Activated naive CD8-positive, alpha-beta T cell (primary cell): ENCODE results near the gene PTPRR.

ENCODE experiments used
- H3K27ac Mint-ChIP-seq: one replicate; pipeline ENCODE4 v1.8.0; 2021; ENCODE audit warnings: mixed read lengths
- H3K27me3 Mint-ChIP-seq: one replicate; pipeline ENCODE4 v1.8.0; 2021; ENCODE audit warnings: mixed read lengths
- H3K36me3 Mint-ChIP-seq: one replicate; pipeline ENCODE4 v1.8.0; 2021; ENCODE audit warnings: mixed read lengths
- H3K4me1 Mint-ChIP-seq: one replicate; pipeline ENCODE4 v1.8.0; 2021; ENCODE audit warnings: low read depth, mixed read lengths
- H3K4me3 Mint-ChIP-seq: one replicate; pipeline ENCODE4 v1.8.0; 2021; ENCODE audit warnings: mild to moderate bottlenecking, mixed read lengths
- H3K9me3 Mint-ChIP-seq: one replicate; pipeline ENCODE4 v1.8.0; 2021; ENCODE audit warnings: low read depth, mixed read lengths

Gene PTPRR

GRCh38 chr12:70706611-70707010 is 213.9 kb downstream of the PTPRR start:
- no peaks in the 10 kb centered on the region for H3K9me3 Mint-ChIP-seq
- peaks cover 5% of the 10 kb centered on the region for H3K27me3 Mint-ChIP-seq
- no peaks in the 10 kb centered on the region for H3K4me1 Mint-ChIP-seq
- H3K4me3 Mint-ChIP-seq = no peak overlapping the region
- no peak overlapping the region for H3K27ac Mint-ChIP-seq
- no peaks in the 10 kb centered on the region for H3K36me3 Mint-ChIP-seq

DNA sequence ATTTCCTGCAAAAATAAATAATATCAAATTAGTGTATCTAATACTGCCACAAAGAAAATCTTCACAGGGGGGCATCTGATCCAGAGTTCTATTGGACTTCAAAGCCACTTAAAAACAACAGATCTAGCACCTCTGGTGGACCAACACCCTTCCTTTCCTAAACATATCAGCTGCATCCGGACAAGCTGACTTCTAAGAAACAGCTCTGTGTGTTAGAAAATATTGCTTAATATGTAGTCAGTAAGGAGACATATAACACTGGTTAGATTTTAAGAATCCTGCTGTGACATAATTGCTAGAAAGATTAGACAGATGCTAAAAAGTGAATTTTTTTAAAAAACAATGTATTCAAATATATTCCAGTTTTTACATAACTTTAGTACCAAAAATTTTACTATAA is 222.2 kb downstream of the PTPRR start:
- Mint-ChIP-seq H3K4me3 (no peak overlapping the region), H3K27me3 (peaks cover 1% of the 10 kb centered on the region), H3K36me3 (no peaks in the 10 kb centered on the region), H3K4me1 (no peaks in the 10 kb centered on the region), H3K9me3 (no peaks in the 10 kb centered on the region), H3K27ac (no peak overlapping the region)

GRCh38 chr12:70695361-70696023 is 225.0 kb downstream of the PTPRR start:
- no peaks in the 10 kb centered on the region for H3K36me3 Mint-ChIP-seq

DNA sequence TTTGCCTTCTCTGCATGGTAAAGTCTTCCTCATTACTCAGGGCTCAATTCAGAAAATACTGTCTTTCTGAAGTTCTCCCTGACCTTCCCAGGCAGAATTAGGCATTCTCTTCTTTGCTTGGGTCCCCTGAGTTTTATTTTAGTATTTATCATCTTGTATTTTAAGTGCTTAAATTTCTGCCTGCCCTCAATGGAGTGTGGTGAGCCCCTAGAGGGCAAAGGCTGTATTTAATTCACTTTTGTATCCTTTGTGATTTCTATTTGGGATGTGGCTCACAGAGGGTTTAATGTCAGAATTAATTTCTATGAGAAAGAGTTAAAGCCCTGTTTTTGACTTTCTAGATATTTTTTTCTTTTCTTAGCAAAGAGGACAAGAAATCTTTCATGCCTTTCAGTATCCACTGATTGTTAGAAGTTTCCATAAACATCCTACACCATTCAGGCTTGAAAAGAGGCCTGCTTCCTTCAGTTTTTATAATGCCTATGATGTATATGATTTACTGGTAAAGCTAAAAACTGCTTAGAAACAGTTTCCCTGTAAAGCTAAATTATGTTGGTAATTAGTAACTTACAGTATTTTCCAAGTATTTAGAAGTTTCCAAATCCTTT is 227.8 kb downstream of the PTPRR start:
- no peaks in the 10 kb centered on the region for H3K9me3 Mint-ChIP-seq
- no peaks in the 10 kb centered on the region for H3K4me1 Mint-ChIP-seq
- H3K36me3 Mint-ChIP-seq = no peaks in the 10 kb centered on the region
- H3K27me3 Mint-ChIP-seq = peaks cover 4% of the 10 kb centered on the region
- H3K27ac Mint-ChIP-seq = no peak overlapping the region
- H3K4me3 Mint-ChIP-seq = no peak overlapping the region

More at GRCh38 chr12:70695361-70696023, 225.0 kb downstream of the PTPRR start:
- Mint-ChIP-seq H3K4me3 (no peak overlapping the region), H3K27me3 (peaks cover 1% of the 10 kb centered on the region), H3K9me3 (no peaks in the 10 kb centered on the region), H3K27ac (no peak overlapping the region), H3K4me1 (no peaks in the 10 kb centered on the region)

- no peak overlapping the region for H3K27ac Mint-ChIP-seq
Observed at GRCh38 chr12:70691018-70691672, 229.4 kb downstream of the PTPRR start.

GRCh38 chr12:70686907-70687306 is 233.6 kb downstream of the PTPRR start:
- Mint-ChIP-seq H3K27ac (no peak overlapping the region), H3K4me1 (no peaks in the 10 kb centered on the region), H3K4me3 (no peak overlapping the region), H3K27me3 (peaks cover 8% of the 10 kb centered on the region), H3K9me3 (no peaks in the 10 kb centered on the region), H3K36me3 (no peaks in the 10 kb centered on the region)

More at GRCh38 chr12:70691018-70691672, 229.4 kb downstream of the PTPRR start:
- Mint-ChIP-seq H3K9me3 (no peaks in the 10 kb centered on the region), H3K36me3 (no peaks in the 10 kb centered on the region), H3K4me3 (no peak overlapping the region), H3K27me3 (peaks cover 3% of the 10 kb centered on the region), H3K4me1 (no peaks in the 10 kb centered on the region)

GRCh38 chr12:70686299-70686698 is 234.2 kb downstream of the PTPRR start:
- no peaks in the 10 kb centered on the region for H3K9me3 Mint-ChIP-seq
- no peak overlapping the region for H3K4me3 Mint-ChIP-seq
- H3K36me3 Mint-ChIP-seq = no peaks in the 10 kb centered on the region
- no peak overlapping the region for H3K27ac Mint-ChIP-seq
- no peaks in the 10 kb centered on the region for H3K4me1 Mint-ChIP-seq
- peaks cover 11% of the 10 kb centered on the region for H3K27me3 Mint-ChIP-seq

GRCh38 chr12:70683976-70684375 is 236.6 kb downstream of the PTPRR start:
- Mint-ChIP-seq H3K9me3 (no peaks in the 10 kb centered on the region), H3K4me3 (no peak overlapping the region), H3K27ac (no peak overlapping the region), H3K27me3 (peaks cover 15% of the 10 kb centered on the region), H3K36me3 (no peaks in the 10 kb centered on the region), H3K4me1 (no peaks in the 10 kb centered on the region)

DNA sequence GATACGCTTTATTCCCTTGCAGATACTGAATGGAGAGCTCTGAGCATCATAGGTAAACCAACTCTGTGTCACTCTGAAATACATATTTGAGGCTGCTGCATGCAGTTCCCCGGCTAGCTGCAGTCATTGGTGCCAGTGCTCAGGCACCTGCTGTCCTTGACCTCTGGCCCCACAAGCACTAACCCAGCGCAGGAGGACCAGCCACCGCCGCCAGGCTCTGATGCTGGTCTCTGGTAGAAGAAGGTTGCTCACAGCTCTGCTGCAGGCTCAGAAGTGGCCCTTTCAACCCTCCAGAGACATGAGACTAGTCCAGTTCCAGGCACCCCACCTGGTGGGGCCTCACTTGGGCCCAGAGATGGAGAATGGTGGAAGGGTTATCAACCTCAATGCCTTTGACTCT is 248.8 kb downstream of the PTPRR start:
- Mint-ChIP-seq H3K4me3 (no peak overlapping the region), H3K9me3 (no peaks in the 10 kb centered on the region), H3K27me3 (peaks cover 6% of the 10 kb centered on the region), H3K36me3 (no peaks in the 10 kb centered on the region), H3K27ac (no peak overlapping the region), H3K4me1 (no peaks in the 10 kb centered on the region)

GRCh38 chr12:70670948-70671347 is 249.6 kb downstream of the PTPRR start:
- peaks cover 6% of the 10 kb centered on the region for H3K27me3 Mint-ChIP-seq

DNA sequence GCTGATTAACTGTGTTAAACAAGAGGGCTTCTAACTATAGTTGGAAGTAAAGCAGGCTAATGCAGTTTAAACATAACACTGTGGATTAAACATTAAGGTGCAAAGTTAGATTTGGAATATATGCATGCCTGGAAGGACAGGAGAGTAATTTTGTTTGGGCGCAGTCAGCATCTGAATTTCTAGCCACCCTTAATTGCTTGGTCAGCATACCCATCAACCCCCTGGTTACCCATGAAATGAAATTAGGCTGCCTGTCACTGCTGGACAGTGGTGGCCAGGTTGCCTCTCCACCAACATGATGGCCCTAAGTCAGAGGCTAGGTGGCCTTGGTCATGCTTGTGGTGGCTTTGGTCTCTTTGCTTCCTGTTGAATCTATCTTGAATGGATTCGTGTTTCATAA is 253.3 kb downstream of the PTPRR start:
- Mint-ChIP-seq H3K27me3 (peaks cover 3% of the 10 kb centered on the region), H3K9me3 (no peaks in the 10 kb centered on the region), H3K36me3 (no peaks in the 10 kb centered on the region), H3K4me1 (no peaks in the 10 kb centered on the region), H3K4me3 (no peak overlapping the region), H3K27ac (no peak overlapping the region)

More at GRCh38 chr12:70670948-70671347, 249.6 kb downstream of the PTPRR start:
- no peaks in the 10 kb centered on the region for H3K9me3 Mint-ChIP-seq
- no peaks in the 10 kb centered on the region for H3K4me1 Mint-ChIP-seq
- no peak overlapping the region for H3K27ac Mint-ChIP-seq
- H3K36me3 Mint-ChIP-seq = no peaks in the 10 kb centered on the region
- H3K4me3 Mint-ChIP-seq = no peak overlapping the region

- H3K4me3 Mint-ChIP-seq = no peak overlapping the region
- H3K4me1 Mint-ChIP-seq = no peaks in the 10 kb centered on the region
- H3K27me3 Mint-ChIP-seq = peaks cover 2% of the 10 kb centered on the region
- no peaks in the 10 kb centered on the region for H3K9me3 Mint-ChIP-seq
- H3K36me3 Mint-ChIP-seq = no peaks in the 10 kb centered on the region
- no peak overlapping the region for H3K27ac Mint-ChIP-seq
Observed at GRCh38 chr12:70666364-70666763, 254.2 kb downstream of the PTPRR start.

- no peak overlapping the region for H3K27ac Mint-ChIP-seq
Observed at GRCh38 chr12:70664465-70664881, 256.1 kb downstream of the PTPRR start.

GRCh38 chr12:70663838-70664237 is 256.7 kb downstream of the PTPRR start:
- no peak overlapping the region for H3K27ac Mint-ChIP-seq

More at GRCh38 chr12:70664465-70664881, 256.1 kb downstream of the PTPRR start:
- Mint-ChIP-seq H3K9me3 (no peaks in the 10 kb centered on the region), H3K4me3 (no peak overlapping the region), H3K27me3 (peaks cover 2% of the 10 kb centered on the region), H3K4me1 (no peaks in the 10 kb centered on the region), H3K36me3 (no peaks in the 10 kb centered on the region)

GRCh38 chr12:70661466-70662161 is 258.9 kb downstream of the PTPRR start:
- Mint-ChIP-seq H3K36me3 (no peaks in the 10 kb centered on the region), H3K27ac (no peak overlapping the region), H3K27me3 (peaks cover 5% of the 10 kb centered on the region), H3K4me1 (no peaks in the 10 kb centered on the region), H3K4me3 (no peak overlapping the region), H3K9me3 (no peaks in the 10 kb centered on the region)

More at GRCh38 chr12:70663838-70664237, 256.7 kb downstream of the PTPRR start:
- H3K4me1 Mint-ChIP-seq = no peaks in the 10 kb centered on the region
- H3K36me3 Mint-ChIP-seq = no peaks in the 10 kb centered on the region
- H3K27me3 Mint-ChIP-seq = peaks cover 4% of the 10 kb centered on the region
- H3K9me3 Mint-ChIP-seq = no peaks in the 10 kb centered on the region
- no peak overlapping the region for H3K4me3 Mint-ChIP-seq
